Subcutaneous abdominal adipose tissue (tissue), 5 donors: Measurements from ENCODE around the gene PSMD14.

Experiments
- H3K27ac ChIP-seq: one replicate; pipeline ENCODE4 v1.7.0; 2013; ENCODE audit warnings: low read depth, mild to moderate bottlenecking, inconsistent platforms, low read length, moderate library complexity
- H3K27me3 ChIP-seq, 5 donors: one replicate each; pipeline ENCODE4 v1.7.0; 2013; ENCODE audit warnings: low read length in 5 of 5, inconsistent platforms in 1 of 5; ENCODE audit not compliant: control insufficient read depth in 5 of 5, insufficient read depth in 4 of 5
- H3K36me3 ChIP-seq, 5 donors: one replicate each; pipeline ENCODE4 v1.7.0; 2013; ENCODE audit warnings: low read length in 5 of 5; ENCODE audit not compliant: control insufficient read depth in 5 of 5, insufficient read depth in 5 of 5
- H3K4me1 ChIP-seq, 5 donors: one replicate each; pipeline ENCODE4 v1.7.0; 2013; ENCODE audit warnings: low read length in 5 of 5, mild to moderate bottlenecking in 3 of 5, moderate library complexity in 1 of 5; ENCODE audit not compliant: control insufficient read depth in 5 of 5, insufficient read depth in 5 of 5
- H3K4me3 ChIP-seq, 5 donors: one replicate each; pipeline ENCODE4 v1.7.0; 2013; ENCODE audit warnings: low read length in 5 of 5, low read depth in 1 of 5
- H3K9ac ChIP-seq, 5 donors: one replicate each; pipeline ENCODE4 v1.7.0; 2013; ENCODE audit warnings: low read length in 5 of 5, mild to moderate bottlenecking in 4 of 5, moderate library complexity in 3 of 5
- H3K9me3 ChIP-seq, 5 donors: one replicate each; pipeline ENCODE4 v1.7.0; 2013; ENCODE audit warnings: low read length in 5 of 5; ENCODE audit not compliant: control insufficient read depth in 5 of 5
- donor health status: healthy.
- donor health status: healthy.
- donor health status: healthy.
- donor health status: healthy.
- donor health status: healthy.

Gene PSMD14

GRCh38 chr2:161416708-161417437 is 108.6 kb downstream of the PSMD14 start:
- Histone ChIP-seq H3K9ac (no peak overlapping the region), H3K9me3 (no peaks in the 10 kb centered on the region), H3K27ac (no peak overlapping the region), H3K4me1 (peaks cover 0 to 49% (median 42%) of the 10 kb centered on the region in 5 donors), H3K36me3 (no peaks in the 10 kb centered on the region), H3K4me3 (peak overlapping the region in 1 of 5 donors; percentile 6), H3K27me3 (peaks cover 53 to 69% (median 60%) of the 10 kb centered on the region in 5 donors)

- no peak overlapping the region for H3K9ac ChIP-seq
- no peak overlapping the region for H3K27ac ChIP-seq
- no peaks in the 10 kb centered on the region for H3K9me3 ChIP-seq
- no peak overlapping the region for H3K4me3 ChIP-seq
- H3K4me1 ChIP-seq, result peaks cover 0 to 49% (median 42%) of the 10 kb centered on the region in 5 donors
- H3K27me3 ChIP-seq, result peaks cover 54 to 77% (median 66%) of the 10 kb centered on the region in 5 donors
- no peaks in the 10 kb centered on the region for H3K36me3 ChIP-seq
These were observed 109.4 kb downstream of the PSMD14 start for GRCh38 chr2:161417438-161418274.

GRCh38 chr2:161418275-161418714 is 110.1 kb downstream of the PSMD14 start:
- Histone ChIP-seq H3K4me1 (peaks cover 0 to 51% (median 42%) of the 10 kb centered on the region in 5 donors), H3K9me3 (no peaks in the 10 kb centered on the region), H3K4me3 (peak overlapping the region in 2 of 5 donors; percentile 23 to 54), H3K36me3 (no peaks in the 10 kb centered on the region), H3K9ac (no peak overlapping the region), H3K27me3 (peaks cover 59 to 83% (median 72%) of the 10 kb centered on the region in 5 donors), H3K27ac (no peak overlapping the region)

GRCh38 chr2:161418715-161419637 is 110.8 kb downstream of the PSMD14 start:
- Histone ChIP-seq H3K4me3 (peak overlapping the region in 3 of 5 donors; percentile 22 to 54 (median 23)), H3K9ac (no peak overlapping the region), H3K36me3 (no peaks in the 10 kb centered on the region), H3K27ac (no peak overlapping the region), H3K27me3 (peaks cover 61 to 90% (median 78%) of the 10 kb centered on the region in 5 donors), H3K4me1 (peaks cover 0 to 56% (median 44%) of the 10 kb centered on the region in 5 donors), H3K9me3 (no peaks in the 10 kb centered on the region)

GRCh38 chr2:161419638-161420190 is 111.5 kb downstream of the PSMD14 start:
- Histone ChIP-seq H3K27me3 (peaks cover 62 to 97% (median 82%) of the 10 kb centered on the region in 5 donors), H3K36me3 (no peaks in the 10 kb centered on the region), H3K4me1 (peaks cover 0 to 53% (median 42%) of the 10 kb centered on the region in 5 donors), H3K9me3 (no peaks in the 10 kb centered on the region), H3K27ac (no peak overlapping the region), H3K9ac (no peak overlapping the region), H3K4me3 (no peak overlapping the region)

- no peaks in the 10 kb centered on the region for H3K9me3 ChIP-seq
- H3K27me3 ChIP-seq, result peaks cover 67 to 98% (median 84%) of the 10 kb centered on the region in 5 donors
- peaks cover 0 to 45% (median 34%) of the 10 kb centered on the region in 5 donors for H3K4me1 ChIP-seq
- H3K4me3 ChIP-seq, result no peak overlapping the region
- no peak overlapping the region for H3K9ac ChIP-seq
- H3K36me3 ChIP-seq, result no peaks in the 10 kb centered on the region
- no peak overlapping the region for H3K27ac ChIP-seq
These were observed 112.3 kb downstream of the PSMD14 start for GRCh38 chr2:161420406-161421074.

GRCh38 chr2:161421686-161422085 is 113.5 kb downstream of the PSMD14 start:
- Histone ChIP-seq H3K27me3 (peaks cover 67 to 97% (median 82%) of the 10 kb centered on the region in 5 donors), H3K4me3 (no peak overlapping the region)

GRCh38 chr2:161422816-161423403 is 114.7 kb downstream of the PSMD14 start:
- Histone ChIP-seq H3K4me3 (peak overlapping the region in 2 of 5 donors; percentile 54 to 65), H3K9ac (no peak overlapping the region), H3K4me1 (peaks cover 0 to 42% (median 31%) of the 10 kb centered on the region in 5 donors), H3K9me3 (peaks cover 0 to 4% (median 0%) of the 10 kb centered on the region in 5 donors), H3K36me3 (no peaks in the 10 kb centered on the region), H3K27me3 (peaks cover 68 to 96% (median 78%) of the 10 kb centered on the region in 5 donors), H3K27ac (no peak overlapping the region)

More at GRCh38 chr2:161421686-161422085, 113.5 kb downstream of the PSMD14 start:
- Histone ChIP-seq H3K36me3 (no peaks in the 10 kb centered on the region), H3K4me1 (peaks cover 0 to 38% (median 27%) of the 10 kb centered on the region in 5 donors), H3K9me3 (peaks cover 0 to 4% (median 0%) of the 10 kb centered on the region in 5 donors), H3K9ac (no peak overlapping the region), H3K27ac (no peak overlapping the region)
